Measurements from ENCODE around the gene AP3M1.
"Not testable (repeated sequence)": the region's sequence is repeated elsewhere in the genome, so short reads cannot be mapped to it uniquely, and the experiment has no call there.

Gene AP3M1

GRCh38 chr10:74140553-74140952 is 10.1 kb downstream of the AP3M1 start:
- no peak overlapping the region for H3K9ac ChIP-seq (ENCODE audit: low read depth in 1 of 2, low read length in 2 of 2)
- H3K27me3 ChIP-seq (ENCODE audit: control insufficient read depth in 1 of 2, insufficient read depth in 2 of 2, low read length in 2 of 2), result no peaks in the 10 kb centered on the region
- no peaks in the 10 kb centered on the region for H3K9me3 ChIP-seq (ENCODE audit: control insufficient read depth in 1 of 2, low read length in 2 of 2)
- no peak overlapping the region for H3K27ac ChIP-seq (ENCODE audit: low read depth, low read length)
- H3K36me3 ChIP-seq (ENCODE audit: control insufficient read depth in 1 of 2, insufficient read depth in 2 of 2, low read length in 2 of 2), result peaks cover 10 to 34% of the 10 kb centered on the region in 2 donors
- no peaks in the 10 kb centered on the region for H3K4me1 ChIP-seq (ENCODE audit: control insufficient read depth in 1 of 2, insufficient read depth in 2 of 2, low read length in 2 of 2)
- no peak overlapping the region for H3K4me3 ChIP-seq (ENCODE audit: low read depth in 1 of 2, low read length in 2 of 2)

GRCh38 chr10:74139981-74140380 is 10.6 kb downstream of the AP3M1 start:
- no peaks in the 10 kb centered on the region for H3K27me3 ChIP-seq (ENCODE audit: control insufficient read depth in 1 of 2, insufficient read depth in 2 of 2, low read length in 2 of 2)
- H3K27ac ChIP-seq (ENCODE audit: low read depth, low read length), result no peak overlapping the region
- no peak overlapping the region for H3K9ac ChIP-seq (ENCODE audit: low read depth in 1 of 2, low read length in 2 of 2)
- H3K4me3 ChIP-seq (ENCODE audit: low read depth in 1 of 2, low read length in 2 of 2), result no peak overlapping the region
- no peaks in the 10 kb centered on the region for H3K9me3 ChIP-seq (ENCODE audit: control insufficient read depth in 1 of 2, low read length in 2 of 2)
- no peaks in the 10 kb centered on the region for H3K4me1 ChIP-seq (ENCODE audit: control insufficient read depth in 1 of 2, insufficient read depth in 2 of 2, low read length in 2 of 2)
- H3K36me3 ChIP-seq (ENCODE audit: control insufficient read depth in 1 of 2, insufficient read depth in 2 of 2, low read length in 2 of 2), result peaks cover 13 to 38% of the 10 kb centered on the region in 2 donors

DNA sequence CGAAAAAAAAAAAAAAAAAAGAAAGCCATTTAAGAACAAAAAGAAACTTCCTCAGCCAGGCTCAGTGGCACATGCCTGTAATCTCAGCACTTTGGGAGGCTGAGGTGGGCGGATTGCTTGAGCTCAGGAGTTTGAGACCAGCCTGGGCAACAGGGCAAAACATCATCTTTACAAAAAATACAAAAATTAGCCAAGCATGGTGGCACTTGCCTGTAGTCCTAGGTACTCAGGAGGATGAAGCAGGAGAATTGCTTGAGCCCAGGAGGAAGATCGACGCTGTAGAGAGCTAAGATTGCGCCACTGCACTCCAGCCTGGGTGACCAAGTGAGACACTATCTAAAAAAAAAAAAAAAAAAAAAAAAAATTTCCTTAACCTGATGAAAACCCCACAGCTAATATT is 12.0 kb downstream of the AP3M1 start:
- H3K27ac ChIP-seq (ENCODE audit: low read depth, low read length); H3K9ac ChIP-seq (ENCODE audit: low read depth in 1 of 2, low read length in 2 of 2); H3K9me3 ChIP-seq (ENCODE audit: control insufficient read depth in 1 of 2, low read length in 2 of 2); H3K4me1 ChIP-seq (ENCODE audit: control insufficient read depth in 1 of 2, insufficient read depth in 2 of 2, low read length in 2 of 2); H3K4me3 ChIP-seq (ENCODE audit: low read depth in 1 of 2, low read length in 2 of 2); H3K27me3 ChIP-seq (ENCODE audit: control insufficient read depth in 1 of 2, insufficient read depth in 2 of 2, low read length in 2 of 2): not testable (repeated sequence)
- peaks cover 19 to 49% of the 10 kb centered on the region in 2 donors for H3K36me3 ChIP-seq (ENCODE audit: control insufficient read depth in 1 of 2, insufficient read depth in 2 of 2, low read length in 2 of 2)

DNA sequence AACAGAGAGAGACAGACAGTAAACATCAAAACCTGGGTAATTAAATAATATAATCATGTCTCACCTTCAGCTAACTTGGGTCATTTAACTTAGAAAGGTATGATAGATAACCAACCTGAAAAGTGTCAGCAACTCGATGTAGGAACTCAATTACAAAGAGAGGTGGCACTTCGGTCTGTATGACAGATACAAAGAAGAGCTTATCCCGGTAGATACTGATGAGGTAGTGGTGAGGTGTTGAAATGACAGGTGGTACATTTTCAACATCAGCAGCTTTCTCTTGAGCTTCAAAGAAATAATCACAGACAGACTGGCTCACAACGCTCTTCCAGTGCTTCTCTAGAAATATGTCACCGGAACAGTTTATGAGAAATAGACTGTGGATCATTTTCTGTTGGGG is 12.6 kb downstream of the AP3M1 start:
- Histone ChIP-seq H3K4me3 (ENCODE audit: low read depth in 1 of 2, low read length in 2 of 2) (no peak overlapping the region), H3K27ac (ENCODE audit: low read depth, low read length) (no peak overlapping the region), H3K9me3 (ENCODE audit: control insufficient read depth in 1 of 2, low read length in 2 of 2) (no peaks in the 10 kb centered on the region), H3K36me3 (ENCODE audit: control insufficient read depth in 1 of 2, insufficient read depth in 2 of 2, low read length in 2 of 2) (peaks cover 19 to 55% of the 10 kb centered on the region in 2 donors), H3K4me1 (ENCODE audit: control insufficient read depth in 1 of 2, insufficient read depth in 2 of 2, low read length in 2 of 2) (no peaks in the 10 kb centered on the region), H3K9ac (ENCODE audit: low read depth in 1 of 2, low read length in 2 of 2) (no peak overlapping the region), H3K27me3 (ENCODE audit: control insufficient read depth in 1 of 2, insufficient read depth in 2 of 2, low read length in 2 of 2) (no peaks in the 10 kb centered on the region)

DNA sequence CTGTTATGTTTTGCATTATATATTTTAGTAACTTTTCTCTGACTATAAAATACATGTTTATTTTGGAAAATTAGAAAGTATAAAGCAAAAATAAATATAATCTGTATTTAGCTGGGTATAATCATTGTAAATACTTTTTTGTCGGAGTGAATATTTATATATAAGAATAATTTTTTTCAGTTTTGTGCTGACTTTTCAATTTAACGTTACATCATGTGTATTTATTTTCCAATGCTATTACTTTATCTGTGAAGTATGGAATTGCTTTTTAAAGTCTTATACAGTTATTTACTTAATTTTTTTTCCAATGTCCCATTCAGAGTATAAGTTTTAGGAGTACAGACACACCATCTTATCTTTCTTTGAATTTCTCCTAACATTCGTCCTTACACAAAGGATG is 15.2 kb downstream of the AP3M1 start:
- H3K36me3 ChIP-seq (ENCODE audit: control insufficient read depth in 1 of 2, insufficient read depth in 2 of 2, low read length in 2 of 2), result peaks cover 22 to 70% of the 10 kb centered on the region in 2 donors
- H3K9me3 ChIP-seq (ENCODE audit: control insufficient read depth in 1 of 2, low read length in 2 of 2), result no peaks in the 10 kb centered on the region
- H3K4me1 ChIP-seq (ENCODE audit: control insufficient read depth in 1 of 2, insufficient read depth in 2 of 2, low read length in 2 of 2), result no peaks in the 10 kb centered on the region
- no peak overlapping the region for H3K4me3 ChIP-seq (ENCODE audit: low read depth in 1 of 2, low read length in 2 of 2)
- no peaks in the 10 kb centered on the region for H3K27me3 ChIP-seq (ENCODE audit: control insufficient read depth in 1 of 2, insufficient read depth in 2 of 2, low read length in 2 of 2)
- H3K9ac ChIP-seq (ENCODE audit: low read depth in 1 of 2, low read length in 2 of 2), result no peak overlapping the region
- no peak overlapping the region for H3K27ac ChIP-seq (ENCODE audit: low read depth, low read length)

DNA sequence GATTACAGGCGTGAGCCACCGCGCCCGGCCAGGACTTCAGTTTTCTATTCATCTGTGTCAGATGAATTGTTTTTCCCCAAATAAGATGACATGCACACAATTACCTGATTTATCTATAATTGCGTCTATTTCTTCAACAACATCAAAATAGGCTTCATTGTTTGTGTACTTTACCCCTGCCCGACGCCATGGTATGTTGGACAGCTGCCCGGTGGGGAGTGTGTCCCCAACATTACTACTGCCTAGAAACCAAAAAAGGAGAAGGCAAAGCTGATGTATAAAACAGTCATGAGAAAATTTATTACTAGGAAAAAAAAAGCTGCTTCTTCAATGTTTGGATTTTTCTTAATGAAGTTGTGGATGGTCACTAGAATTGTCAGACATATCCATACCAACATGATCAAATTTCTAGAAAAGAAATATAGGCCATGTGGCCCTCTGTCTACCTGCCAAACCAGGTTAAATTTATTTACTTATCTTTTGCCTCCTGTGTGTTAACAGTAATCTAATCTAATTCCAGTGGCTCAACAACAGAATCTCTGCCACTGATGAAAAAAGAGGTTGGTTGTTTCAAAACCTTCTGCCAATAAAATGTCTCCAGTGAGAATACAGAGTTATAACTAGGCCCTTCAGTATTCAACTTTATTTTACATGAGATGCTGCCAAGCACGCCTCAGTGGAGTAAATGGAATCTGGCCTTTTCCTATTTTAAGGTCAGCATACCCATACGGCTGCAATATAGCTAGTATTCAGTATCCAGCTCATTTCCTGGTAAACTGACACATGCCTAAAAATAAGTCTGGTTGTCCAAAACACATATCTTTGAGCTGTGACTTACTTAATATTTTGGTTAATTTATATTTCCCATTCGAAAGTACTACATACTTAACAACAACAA is 16.5 kb downstream of the AP3M1 start:
- H3K27ac ChIP-seq (ENCODE audit: low read depth, low read length), result no peak overlapping the region
- peaks cover 22 to 80% of the 10 kb centered on the region in 2 donors for H3K36me3 ChIP-seq (ENCODE audit: control insufficient read depth in 1 of 2, insufficient read depth in 2 of 2, low read length in 2 of 2)
- H3K4me3 ChIP-seq (ENCODE audit: low read depth in 1 of 2, low read length in 2 of 2), result no peak overlapping the region
- H3K27me3 ChIP-seq (ENCODE audit: control insufficient read depth in 1 of 2, insufficient read depth in 2 of 2, low read length in 2 of 2), result no peaks in the 10 kb centered on the region
- no peaks in the 10 kb centered on the region for H3K9me3 ChIP-seq (ENCODE audit: control insufficient read depth in 1 of 2, low read length in 2 of 2)
- H3K9ac ChIP-seq (ENCODE audit: low read depth in 1 of 2, low read length in 2 of 2), result no peak overlapping the region
- no peaks in the 10 kb centered on the region for H3K4me1 ChIP-seq (ENCODE audit: control insufficient read depth in 1 of 2, insufficient read depth in 2 of 2, low read length in 2 of 2)

DNA sequence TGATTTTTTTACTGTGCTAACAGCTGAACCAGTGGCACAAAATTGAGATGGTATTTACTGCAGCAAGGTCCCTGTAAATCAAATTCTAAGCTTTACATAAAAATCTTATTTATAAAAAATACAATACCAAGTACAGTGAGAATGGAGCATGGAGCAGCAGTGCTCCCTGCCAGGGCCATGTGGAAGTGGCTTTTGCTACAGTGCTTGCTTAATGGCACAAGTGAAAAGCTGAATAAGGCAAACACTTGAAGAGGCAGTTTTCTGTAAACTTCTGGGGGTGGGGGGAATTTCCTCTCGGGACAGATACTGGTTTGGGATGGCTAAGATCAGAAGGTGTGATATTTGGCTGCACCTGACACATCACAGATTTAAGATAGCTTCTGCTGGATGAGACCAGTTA is 27.5 kb downstream of the AP3M1 start:
- no peaks in the 10 kb centered on the region for H3K4me1 ChIP-seq (ENCODE audit: control insufficient read depth in 1 of 2, insufficient read depth in 2 of 2, low read length in 2 of 2)
- peaks cover 60 to 89% of the 10 kb centered on the region in 2 donors for H3K36me3 ChIP-seq (ENCODE audit: control insufficient read depth in 1 of 2, insufficient read depth in 2 of 2, low read length in 2 of 2)
- no peaks in the 10 kb centered on the region for H3K9me3 ChIP-seq (ENCODE audit: control insufficient read depth in 1 of 2, low read length in 2 of 2)
- no peak overlapping the region for H3K4me3 ChIP-seq (ENCODE audit: low read depth in 1 of 2, low read length in 2 of 2)
- H3K27me3 ChIP-seq (ENCODE audit: control insufficient read depth in 1 of 2, insufficient read depth in 2 of 2, low read length in 2 of 2), result no peaks in the 10 kb centered on the region
- no peak overlapping the region for H3K9ac ChIP-seq (ENCODE audit: low read depth in 1 of 2, low read length in 2 of 2)
- no peak overlapping the region for H3K27ac ChIP-seq (ENCODE audit: low read depth, low read length)

DNA sequence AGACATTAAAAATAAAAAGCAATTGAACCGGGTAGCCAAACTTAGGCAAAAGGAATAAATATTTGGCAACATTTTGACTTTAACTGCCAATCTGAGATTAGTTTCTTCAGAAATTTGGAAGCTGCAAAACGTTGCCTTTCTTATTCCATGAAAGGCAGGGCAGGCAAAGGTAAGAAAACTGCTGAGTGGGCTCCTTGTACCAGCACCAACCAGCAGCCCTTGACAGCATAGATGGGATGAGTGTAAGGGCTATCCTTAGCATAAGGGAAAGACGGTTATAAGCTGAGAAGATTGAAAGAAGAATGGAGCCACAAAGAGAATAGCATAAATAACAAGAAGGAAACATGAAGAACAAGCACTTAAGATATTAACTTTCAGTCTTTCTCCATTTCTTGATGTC is 28.6 kb downstream of the AP3M1 start:
- H3K27ac ChIP-seq (ENCODE audit: low read depth, low read length), result no peak overlapping the region

GRCh38 chr10:74121368-74121767 is 29.3 kb downstream of the AP3M1 start:
- peaks cover 64 to 92% of the 10 kb centered on the region in 2 donors for H3K36me3 ChIP-seq (ENCODE audit: control insufficient read depth in 1 of 2, insufficient read depth in 2 of 2, low read length in 2 of 2)
- H3K27ac ChIP-seq (ENCODE audit: low read depth, low read length), result no peak overlapping the region
- no peaks in the 10 kb centered on the region for H3K4me1 ChIP-seq (ENCODE audit: control insufficient read depth in 1 of 2, insufficient read depth in 2 of 2, low read length in 2 of 2)
- H3K27me3 ChIP-seq (ENCODE audit: control insufficient read depth in 1 of 2, insufficient read depth in 2 of 2, low read length in 2 of 2), result no peaks in the 10 kb centered on the region
- H3K4me3 ChIP-seq (ENCODE audit: low read depth in 1 of 2, low read length in 2 of 2), result no peak overlapping the region
- no peak overlapping the region for H3K9ac ChIP-seq (ENCODE audit: low read depth in 1 of 2, low read length in 2 of 2)
- H3K9me3 ChIP-seq (ENCODE audit: control insufficient read depth in 1 of 2, low read length in 2 of 2), result no peaks in the 10 kb centered on the region

More for the DNA sequence above, 28.6 kb downstream of the AP3M1 start:
- Histone ChIP-seq H3K9me3 (ENCODE audit: control insufficient read depth in 1 of 2, low read length in 2 of 2) (no peaks in the 10 kb centered on the region), H3K36me3 (ENCODE audit: control insufficient read depth in 1 of 2, insufficient read depth in 2 of 2, low read length in 2 of 2) (peaks cover 65 to 91% of the 10 kb centered on the region in 2 donors), H3K27me3 (ENCODE audit: control insufficient read depth in 1 of 2, insufficient read depth in 2 of 2, low read length in 2 of 2) (no peaks in the 10 kb centered on the region), H3K9ac (ENCODE audit: low read depth in 1 of 2, low read length in 2 of 2) (no peak overlapping the region), H3K4me1 (ENCODE audit: control insufficient read depth in 1 of 2, insufficient read depth in 2 of 2, low read length in 2 of 2) (no peaks in the 10 kb centered on the region), H3K4me3 (ENCODE audit: low read depth in 1 of 2, low read length in 2 of 2) (no peak overlapping the region)

GRCh38 chr10:74120911-74121310 is 29.7 kb downstream of the AP3M1 start:
- H3K9me3 ChIP-seq (ENCODE audit: control insufficient read depth in 1 of 2, low read length in 2 of 2), result no peaks in the 10 kb centered on the region
- H3K9ac ChIP-seq (ENCODE audit: low read depth in 1 of 2, low read length in 2 of 2), result no peak overlapping the region
- no peaks in the 10 kb centered on the region for H3K4me1 ChIP-seq (ENCODE audit: control insufficient read depth in 1 of 2, insufficient read depth in 2 of 2, low read length in 2 of 2)
- no peak overlapping the region for H3K4me3 ChIP-seq (ENCODE audit: low read depth in 1 of 2, low read length in 2 of 2)
- H3K27me3 ChIP-seq (ENCODE audit: control insufficient read depth in 1 of 2, insufficient read depth in 2 of 2, low read length in 2 of 2), result no peaks in the 10 kb centered on the region
- no peak overlapping the region for H3K27ac ChIP-seq (ENCODE audit: low read depth, low read length)
- H3K36me3 ChIP-seq (ENCODE audit: control insufficient read depth in 1 of 2, insufficient read depth in 2 of 2, low read length in 2 of 2), result peaks cover 59 to 92% of the 10 kb centered on the region in 2 donors
